ENCODE results near the gene MDM4. TPM values are rescaled to one million over a fixed set of nuclear protein-coding genes. Genes with fewer than 3 reads are reported as not detected.

Gene MDM4
- total RNA-seq, 1 donor from 2014 or later, result 154 TPM

DNA sequence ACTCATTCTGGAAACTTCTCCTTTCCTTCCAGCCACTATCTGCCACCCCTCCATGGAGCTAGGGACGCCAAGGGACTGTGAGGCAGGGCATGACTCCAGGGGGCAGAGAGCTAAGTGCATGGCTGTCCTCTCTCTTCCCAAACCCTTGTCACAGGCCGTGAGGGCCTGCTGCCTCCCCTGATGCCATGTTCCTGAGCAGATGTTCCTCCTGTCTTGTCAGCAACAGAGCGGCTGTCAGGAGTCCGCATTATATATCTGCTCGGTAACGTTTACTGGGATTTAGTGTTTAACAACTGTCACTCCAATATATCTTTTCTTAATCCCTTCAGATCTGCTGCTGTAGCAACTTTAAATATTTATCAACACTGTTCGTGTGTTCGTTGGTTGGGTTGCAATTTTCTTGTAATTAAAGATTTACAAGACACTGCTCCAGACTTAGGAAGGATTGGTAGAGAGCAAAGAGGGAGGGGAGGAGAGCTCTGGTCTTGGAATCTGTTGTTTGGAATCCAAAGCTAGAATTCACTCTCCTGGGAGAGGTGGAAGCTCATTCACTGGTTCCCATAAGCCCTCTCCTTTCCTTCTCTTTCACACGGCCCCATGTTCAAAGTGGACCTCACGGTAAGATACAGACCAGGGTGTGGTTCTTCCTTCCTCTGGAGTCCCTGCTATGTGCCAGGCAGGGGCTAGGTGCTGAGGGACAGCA, 76.2 kb downstream of the MDM4 start:
- Mint-ChIP-seq H3K4me3 (no peak overlapping the region), H3K4me1 (peaks cover 23% of the 10 kb centered on the region), H3K27ac (no peak overlapping the region), H3K27me3 (ENCODE audit: low read depth) (no peaks in the 10 kb centered on the region), H3K36me3 (no peaks in the 10 kb centered on the region), H3K9me3 (no peaks in the 10 kb centered on the region)
- TF ChIP-seq, protein P1, sequence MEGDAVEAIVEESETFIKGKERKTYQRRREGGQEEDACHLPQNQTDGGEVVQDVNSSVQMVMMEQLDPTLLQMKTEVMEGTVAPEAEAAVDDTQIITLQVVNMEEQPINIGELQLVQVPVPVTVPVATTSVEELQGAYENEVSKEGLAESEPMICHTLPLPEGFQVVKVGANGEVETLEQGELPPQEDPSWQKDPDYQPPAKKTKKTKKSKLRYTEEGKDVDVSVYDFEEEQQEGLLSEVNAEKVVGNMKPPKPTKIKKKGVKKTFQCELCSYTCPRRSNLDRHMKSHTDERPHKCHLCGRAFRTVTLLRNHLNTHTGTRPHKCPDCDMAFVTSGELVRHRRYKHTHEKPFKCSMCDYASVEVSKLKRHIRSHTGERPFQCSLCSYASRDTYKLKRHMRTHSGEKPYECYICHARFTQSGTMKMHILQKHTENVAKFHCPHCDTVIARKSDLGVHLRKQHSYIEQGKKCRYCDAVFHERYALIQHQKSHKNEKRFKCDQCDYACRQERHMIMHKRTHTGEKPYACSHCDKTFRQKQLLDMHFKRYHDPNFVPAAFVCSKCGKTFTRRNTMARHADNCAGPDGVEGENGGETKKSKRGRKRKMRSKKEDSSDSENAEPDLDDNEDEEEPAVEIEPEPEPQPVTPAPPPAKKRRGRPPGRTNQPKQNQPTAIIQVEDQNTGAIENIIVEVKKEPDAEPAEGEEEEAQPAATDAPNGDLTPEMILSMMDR (IDR thresholded peaks at IDR 0.05; ENCODE audit: unreplicated experiment), result no peak
- no peak for DNase-seq (ENCODE audit: low spot score in 2 of 2, unreplicated experiment in 2 of 2)

DNA sequence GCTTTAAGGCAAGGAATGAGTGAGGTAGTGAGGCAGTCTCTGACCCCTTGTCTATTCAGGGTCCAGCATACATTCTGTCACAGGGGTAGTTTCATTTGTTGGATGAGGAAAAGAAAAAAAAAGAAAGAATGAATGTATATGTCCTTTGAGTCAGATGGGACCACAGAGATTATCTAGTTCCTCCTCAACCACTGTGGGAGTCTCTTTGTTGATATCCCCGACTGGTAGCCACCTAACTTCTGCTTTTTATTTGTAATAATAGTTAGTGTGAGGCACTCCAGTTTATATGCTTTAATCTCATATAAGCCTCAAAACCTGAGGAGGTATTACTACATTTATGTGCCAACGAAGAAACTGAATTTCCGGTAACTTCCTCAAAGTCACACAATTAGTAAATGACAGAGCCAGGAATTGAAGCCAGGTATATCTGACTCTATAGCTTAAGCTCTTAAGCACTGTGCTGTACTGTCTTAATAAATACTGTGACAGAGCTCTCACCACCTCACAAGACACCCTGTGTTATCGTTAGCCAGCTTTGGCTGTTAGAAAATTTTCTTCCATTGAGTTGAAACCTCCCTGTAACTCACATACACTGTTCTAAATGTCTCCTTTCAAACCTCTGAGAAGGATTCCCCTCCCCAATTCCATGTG, 82.2 kb downstream of the MDM4 start:
- no peak overlapping the region for H3K4me3 Mint-ChIP-seq
- H3K27me3 Mint-ChIP-seq (ENCODE audit: low read depth), result peaks cover 34% of the 10 kb centered on the region
- H3K27ac Mint-ChIP-seq, result no peak overlapping the region
- peaks cover 4% of the 10 kb centered on the region for H3K4me1 Mint-ChIP-seq
- H3K9me3 Mint-ChIP-seq, result no peaks in the 10 kb centered on the region
- H3K36me3 Mint-ChIP-seq, result no peaks in the 10 kb centered on the region
- TF ChIP-seq, protein P1 (IDR thresholded peaks at IDR 0.05; ENCODE audit: unreplicated experiment), result no peak
- DNase-seq (ENCODE audit: low spot score in 2 of 2, unreplicated experiment in 2 of 2), result no peak

GRCh38 chr1:204599098-204599497, 82.9 kb downstream of the MDM4 start:
- Mint-ChIP-seq H3K9me3 (no peaks in the 10 kb centered on the region), H3K27ac (no peak overlapping the region), H3K36me3 (no peaks in the 10 kb centered on the region), H3K27me3 (ENCODE audit: low read depth) (peaks cover 37% of the 10 kb centered on the region), H3K4me3 (no peak overlapping the region), H3K4me1 (peaks cover 4% of the 10 kb centered on the region)
- DNase-seq (ENCODE audit: low spot score in 2 of 2, unreplicated experiment in 2 of 2), result no peak
- TF ChIP-seq, protein P1 (IDR thresholded peaks at IDR 0.05; ENCODE audit: unreplicated experiment), result no peak

GRCh38 chr1:204599596-204599995, 83.4 kb downstream of the MDM4 start:
- Mint-ChIP-seq H3K9me3 (no peaks in the 10 kb centered on the region), H3K4me1 (peaks cover 4% of the 10 kb centered on the region), H3K36me3 (no peaks in the 10 kb centered on the region), H3K27ac (no peak overlapping the region), H3K27me3 (ENCODE audit: low read depth) (peaks cover 42% of the 10 kb centered on the region), H3K4me3 (no peak overlapping the region)
- no peak for DNase-seq (ENCODE audit: low spot score in 2 of 2, unreplicated experiment in 2 of 2)
- TF ChIP-seq, protein P1 (IDR thresholded peaks at IDR 0.05; ENCODE audit: unreplicated experiment), result no peak

GRCh38 chr1:204600203-204600602, 84.0 kb downstream of the MDM4 start:
- Mint-ChIP-seq H3K27me3 (ENCODE audit: low read depth) (peaks cover 42% of the 10 kb centered on the region), H3K4me1 (peaks cover 4% of the 10 kb centered on the region), H3K36me3 (no peaks in the 10 kb centered on the region), H3K4me3 (no peak overlapping the region), H3K27ac (no peak overlapping the region), H3K9me3 (no peaks in the 10 kb centered on the region)
- TF ChIP-seq, protein P1 (IDR thresholded peaks at IDR 0.05; ENCODE audit: unreplicated experiment), result no peak
- DNase-seq (ENCODE audit: low spot score in 2 of 2, unreplicated experiment in 2 of 2), result no peak

Data from mesothelial cell of epicardium (in vitro differentiated cells).